GM23248 (cell line): ENCODE data around the gene KIF1B. TPM values are rescaled to one million over a fixed set of nuclear protein-coding genes. Genes with fewer than 3 reads are reported as not detected.

ENCODE experiments used
- DNase-seq: peaks from one replicate; pipeline ENCODE4 v3.0.0-alpha.2; 2015
- H2AFZ ChIP-seq: fragments of 200-600 bp; sonication (generic); 2 replicates; pipeline ENCODE4 v1.6.1; 2016; ENCODE audit warnings: antibody characterized with exemption
- H3F3A ChIP-seq: fragments of 200-600 bp; sonication (generic); 2 replicates; pipeline ENCODE4 v1.6.1; 2016; ENCODE audit warnings: mild to moderate bottlenecking, antibody characterized with exemption, mixed run types; ENCODE audit not compliant: insufficient read depth
- H3K27ac ChIP-seq: fragments of 200-600 bp; sonication (generic); 2 replicates; pipeline ENCODE4 v1.5.1; 2016; ENCODE audit warnings: mild to moderate bottlenecking
- H3K27me3 ChIP-seq: fragments of 200-600 bp; sonication (generic); replicated peaks from 2 replicates; pipeline ENCODE4 v1.6.1; 2016; ENCODE audit warnings: mild to moderate bottlenecking; ENCODE audit not compliant: insufficient read depth
- H3K36me3 ChIP-seq: fragments of 200-600 bp; sonication (generic); 2 replicates; pipeline ENCODE4 v1.6.1; 2016; ENCODE audit warnings: low read depth, mild to moderate bottlenecking
- H3K4me1 ChIP-seq: fragments of 200-600 bp; sonication (generic); 2 replicates; pipeline ENCODE4 v1.6.1; 2016; ENCODE audit warnings: mild to moderate bottlenecking; ENCODE audit not compliant: insufficient read depth
- H3K4me2 ChIP-seq: fragments of 200-600 bp; sonication (generic); one replicate; pipeline ENCODE4 v1.6.1; 2016; ENCODE audit warnings: mild to moderate bottlenecking; ENCODE audit not compliant: unreplicated experiment
- H3K4me3 ChIP-seq: fragments of 200-600 bp; sonication (generic); 2 replicates; pipeline ENCODE4 v1.5.1; 2016; ENCODE audit warnings: mild to moderate bottlenecking
- H3K79me2 ChIP-seq: fragments of 200-600 bp; sonication (generic); 2 replicates; pipeline ENCODE4 v1.6.1; 2016; ENCODE audit warnings: mild to moderate bottlenecking; ENCODE audit not compliant: insufficient read depth
- H3K9ac ChIP-seq: fragments of 200-600 bp; sonication (generic); 2 replicates; pipeline ENCODE4 v1.6.1; 2016; ENCODE audit warnings: mild to moderate bottlenecking
- H3K9me2 ChIP-seq: fragments of 200-600 bp; sonication (generic); 2 replicates; pipeline ENCODE4 v1.6.1; 2016; ENCODE audit warnings: mixed run types, mild to moderate bottlenecking, moderate library complexity; ENCODE audit not compliant: insufficient read depth
- H3K9me3 ChIP-seq: fragments of 200-600 bp; sonication (generic); one replicate; pipeline ENCODE4 v1.6.1; 2017; ENCODE audit warnings: low read depth
- H4K20me1 ChIP-seq: fragments of 200-600 bp; sonication (generic); 2 replicates; pipeline ENCODE4 v1.6.0; 2016; ENCODE audit not compliant: insufficient read depth
- EZH2 ChIP-seq: fragments of 200-600 bp; sonication (generic); IDR thresholded peaks from 2 replicates; pipeline ENCODE4 v1.6.1; 2018; ENCODE audit warnings: antibody characterized with exemption, mild to moderate bottlenecking; ENCODE audit not compliant: insufficient read depth, poor library complexity, severe bottlenecking
- EZH2phosphoT487 ChIP-seq: fragments of 200-600 bp; sonication (generic); IDR thresholded peaks from 2 replicates; pipeline ENCODE4 v1.6.1; 2018; ENCODE audit warnings: antibody characterized with exemption, moderate library complexity, mild to moderate bottlenecking, low read depth; ENCODE audit not compliant: insufficient read depth
- WGBS, 2 experiments: methylation state at CpG; one replicate each; pipeline ENCODE4 v1.1.6; 2015 to 2017; ENCODE audit warnings: low lambda C conversion rate in 2 of 2, low coverage in 1 of 2; ENCODE audit errors: missing lambda C conversion rate in 2 of 2; 5-methylcytosine and 5-hydroxymethylcytosine counted together
- in situ Hi-C: fragments of 300-500 bp; cut with MboI; formaldehyde crosslinking; loops from 2 replicates; pipeline ENCODE4 v1.15.0; 2020
- polyA plus RNA-seq: library from polyadenylated mRNA; unstranded; fragments of >200 nt; fragmentation: Nextera tagmentation; extraction: Ambion mirVana; gene quantifications from 2 replicates; pipeline ENCODE4 v1.2.1, GENCODE V29; 2016
- total RNA-seq: library from RNA; depleted of rRNA; stranded (reverse); fragments of >200 nt; shearing (Covaris generic); gene quantifications from 2 replicates; pipeline ENCODE4 v1.2.3, GENCODE V29; 2014

Gene KIF1B
- total and polyA plus RNA-seq, 2 experiments from 2014 or later = 14.8 to 24.8 TPM

- no peaks in the 10 kb centered on the region for H3K9me2 ChIP-seq
- no peaks in the 10 kb centered on the region for H3K27me3 ChIP-seq
- no peaks in the 10 kb centered on the region for H3F3A ChIP-seq
- H3K4me1 ChIP-seq = no peaks in the 10 kb centered on the region
- no peak overlapping the region for H2AFZ ChIP-seq
- H3K4me2 ChIP-seq = no peak overlapping the region
- no peaks in the 10 kb centered on the region for H3K79me2 ChIP-seq
- no peak overlapping the region for H3K9ac ChIP-seq
- in situ Hi-C loops = no loop called here
- DNase-seq = no peak
- peaks cover 14% of the 10 kb centered on the region; the same call in 1 of the 2 replicates for H3K36me3 ChIP-seq
- H3K4me3 ChIP-seq = no peak overlapping the region
- no peak overlapping the region for H3K27ac ChIP-seq
- no peaks in the 10 kb centered on the region for H3K9me3 ChIP-seq
- TF ChIP-seq EZH2phosphoT487 (no peak), EZH2 (no peak)
- 83 to 84% methylated on average over 4 of the region's 4 CpGs for WGBS, 2 experiments
- H4K20me1 ChIP-seq = no peaks in the 10 kb centered on the region
Measured at GRCh38 chr1:10339036-10339567, 128.7 kb downstream of the KIF1B start.

- no peaks in the 10 kb centered on the region for H3K9me2 ChIP-seq
- no peak overlapping the region for H3K27ac ChIP-seq
- H3K27me3 ChIP-seq = no peaks in the 10 kb centered on the region
- H4K20me1 ChIP-seq = no peaks in the 10 kb centered on the region
- H3K9ac ChIP-seq = no peak overlapping the region
- no peak overlapping the region for H3K4me3 ChIP-seq
- WGBS, 2 experiments = 26 to 28% methylated on average over 5 of the region's 5 CpGs
- H3K79me2 ChIP-seq = no peaks in the 10 kb centered on the region
- H2AFZ ChIP-seq = peak overlapping the region; percentile 31
- H3K9me3 ChIP-seq = no peaks in the 10 kb centered on the region
- DNase-seq = peak; percentile 76
- no peaks in the 10 kb centered on the region for H3K4me1 ChIP-seq
- in situ Hi-C loops = no loop called here
- TF ChIP-seq EZH2 (no peak), EZH2phosphoT487 (no peak)
- peaks cover 14% of the 10 kb centered on the region; the same call in 1 of the 2 replicates for H3K36me3 ChIP-seq
- H3K4me2 ChIP-seq = no peak overlapping the region
- H3F3A ChIP-seq = no peaks in the 10 kb centered on the region
Measured at GRCh38 chr1:10339815-10340214, 129.4 kb downstream of the KIF1B start.

GRCh38 chr1:10340930-10341590 is 130.7 kb downstream of the KIF1B start:
- 80 to 83% methylated on average over 2 of the region's 2 CpGs for WGBS, 2 experiments

GRCh38 chr1:10347109-10347508 is 136.7 kb downstream of the KIF1B start:
- Histone ChIP-seq H3F3A (no peaks in the 10 kb centered on the region), H3K4me1 (no peaks in the 10 kb centered on the region), H3K9ac (no peak overlapping the region), H3K36me3 (peaks cover 12% of the 10 kb centered on the region; the same call in 1 of the 2 replicates), H3K9me2 (no peaks in the 10 kb centered on the region), H3K4me3 (no peak overlapping the region), H3K79me2 (no peaks in the 10 kb centered on the region), H4K20me1 (no peaks in the 10 kb centered on the region), H3K9me3 (no peaks in the 10 kb centered on the region), H2AFZ (no peak overlapping the region), H3K4me2 (no peak overlapping the region), H3K27ac (no peak overlapping the region), H3K27me3 (no peaks in the 10 kb centered on the region)
- no peak for DNase-seq
- in situ Hi-C loops = no loop called here
- TF ChIP-seq EZH2 = no peak
- TF ChIP-seq EZH2phosphoT487 = no peak

More at GRCh38 chr1:10340930-10341590, 130.7 kb downstream of the KIF1B start:
- no peak overlapping the region for H2AFZ ChIP-seq
- H4K20me1 ChIP-seq = no peaks in the 10 kb centered on the region
- in situ Hi-C loops = no loop called here
- no peak overlapping the region for H3K4me3 ChIP-seq
- H3K9me2 ChIP-seq = no peaks in the 10 kb centered on the region
- no peaks in the 10 kb centered on the region for H3F3A ChIP-seq
- no peak overlapping the region for H3K27ac ChIP-seq
- H3K79me2 ChIP-seq = no peaks in the 10 kb centered on the region
- no peaks in the 10 kb centered on the region for H3K27me3 ChIP-seq
- no peak for TF ChIP-seq EZH2phosphoT487
- TF ChIP-seq EZH2 = no peak
- no peaks in the 10 kb centered on the region for H3K9me3 ChIP-seq
- DNase-seq = no peak
- no peak overlapping the region for H3K4me2 ChIP-seq
- no peak overlapping the region for H3K9ac ChIP-seq
- peaks cover 8% of the 10 kb centered on the region; the same call in 1 of the 2 replicates for H3K36me3 ChIP-seq
- H3K4me1 ChIP-seq = no peaks in the 10 kb centered on the region
